Retina (tissue), 1 donor: ENCODE data around the gene SP1.
A peak's percentile ranks its signal among the peaks of the same experiment; 100 is the strongest.

ENCODE experiments used
- DNase-seq: peaks from one replicate; pipeline ENCODE4 v3.0.0-alpha.2; 2016

SP1 gene

DNA sequence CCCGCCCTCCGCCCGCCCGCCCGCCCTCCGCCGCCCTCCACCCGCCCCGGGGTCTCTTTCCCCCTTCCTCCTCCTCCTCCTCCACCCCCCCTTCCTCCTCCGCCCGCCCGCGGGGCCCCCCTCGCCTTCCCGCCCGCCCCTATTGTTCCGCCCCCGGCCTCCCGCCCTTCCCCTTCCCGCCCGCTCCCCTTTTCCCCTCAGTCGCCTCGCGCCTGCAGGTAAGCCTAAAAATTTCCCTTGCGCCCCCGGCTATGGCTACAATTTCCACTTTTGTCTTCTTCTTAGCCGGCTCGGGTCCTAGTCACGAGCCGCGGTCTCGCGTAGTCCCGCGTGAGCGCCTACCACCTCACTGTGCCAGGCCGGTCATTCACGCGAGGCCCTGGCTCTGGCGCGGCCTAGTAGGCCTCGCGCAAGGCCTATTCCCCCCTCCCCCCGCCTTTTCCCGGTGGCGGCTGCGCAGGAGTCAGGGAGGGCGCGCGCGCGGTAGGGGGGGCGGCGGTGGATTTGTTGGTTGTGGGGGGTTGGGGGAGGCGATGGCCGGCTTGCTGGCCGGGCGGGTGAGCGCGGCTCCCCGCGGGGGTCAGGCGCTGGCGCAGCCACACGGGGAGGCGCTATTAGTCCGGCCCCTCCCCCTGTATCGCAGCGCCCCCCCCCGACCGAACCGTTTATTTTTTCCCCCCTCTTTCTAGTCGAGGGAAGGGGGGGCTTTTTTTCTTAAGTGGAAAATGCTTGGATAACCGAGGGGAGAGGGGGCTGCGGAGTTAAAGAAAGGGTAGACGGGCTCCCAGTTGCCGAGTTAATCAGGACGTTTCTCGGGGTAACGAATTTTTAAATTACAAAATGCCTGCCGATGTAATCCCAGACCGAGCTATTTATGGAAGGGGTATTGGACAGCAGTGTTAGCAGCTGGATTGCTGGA is 72.4 kb downstream of the SP1 start:
- DNase-seq: peak; percentile 89

GRCh38 chr12:53453953-53454640 is 74.1 kb downstream of the SP1 start:
- DNase-seq: no peak

DNA sequence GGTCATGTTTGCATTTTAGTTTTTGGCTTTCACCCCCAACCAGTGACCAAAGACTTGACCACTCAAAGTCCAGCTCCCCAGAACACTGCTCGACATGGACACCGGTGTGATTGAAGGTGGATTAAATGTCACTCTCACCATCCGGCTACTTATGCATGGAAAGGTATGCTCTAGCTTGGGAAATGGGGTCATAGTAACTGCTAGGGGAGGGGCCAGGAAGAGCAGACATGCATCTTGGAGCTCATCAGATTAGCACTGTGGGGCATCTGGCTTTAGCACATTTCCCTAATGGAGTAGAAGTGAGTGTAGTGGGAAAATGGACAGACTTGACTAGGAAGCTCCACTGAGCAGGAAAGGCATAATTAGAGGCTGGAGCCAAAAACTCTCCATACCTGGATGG is 74.7 kb downstream of the SP1 start:
- DNase-seq: no peak

GRCh38 chr12:53456654-53457366 is 76.8 kb downstream of the SP1 start:
- no peak for DNase-seq

- DNase-seq: no peak
Measured at GRCh38 chr12:53459097-53459496, 79.1 kb downstream of the SP1 start.

DNA sequence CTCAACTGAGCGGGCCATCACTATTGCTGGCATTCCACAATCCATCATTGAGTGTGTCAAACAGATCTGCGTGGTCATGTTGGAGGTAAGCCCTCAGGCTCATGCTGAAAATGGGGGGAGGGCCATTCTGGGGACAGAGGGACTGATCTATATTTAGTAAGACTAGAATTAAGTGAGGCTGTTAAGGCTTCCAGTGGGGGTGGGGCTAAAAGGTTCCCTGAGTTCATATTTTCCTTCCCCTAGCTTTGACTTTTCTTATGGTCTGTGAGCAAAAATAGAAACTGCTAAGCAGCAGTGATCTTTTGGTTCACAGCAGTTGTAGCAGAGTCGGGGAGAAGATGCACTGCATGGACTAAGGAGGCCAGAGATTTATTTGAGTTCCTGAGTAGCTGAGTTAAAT is 81.1 kb downstream of the SP1 start:
- no peak for DNase-seq

- no peak for DNase-seq
Measured at GRCh38 chr12:53461591-53461990, 81.6 kb downstream of the SP1 start.

DNA sequence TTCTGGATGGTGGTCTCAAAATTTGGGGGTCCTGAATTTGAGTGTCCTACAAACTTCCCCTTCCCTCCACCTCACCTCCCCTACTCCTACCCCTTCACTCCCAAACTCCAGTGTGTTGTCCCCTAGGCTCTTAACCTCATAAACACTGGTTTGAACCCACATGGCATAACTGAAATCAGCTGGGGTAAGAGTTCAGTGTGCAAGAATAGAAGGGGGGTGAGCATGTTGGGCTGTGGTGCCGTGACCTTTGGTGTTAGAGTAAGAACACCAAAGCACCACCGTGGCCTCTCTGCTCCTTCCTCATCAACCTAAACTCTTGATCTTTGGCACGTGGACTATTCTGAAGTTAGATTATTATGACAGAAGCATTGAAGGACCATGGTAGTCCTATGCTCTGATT is 83.0 kb downstream of the SP1 start:
- no peak for DNase-seq

GRCh38 chr12:53463802-53464560 is 84.0 kb downstream of the SP1 start:
- no peak for DNase-seq

DNA sequence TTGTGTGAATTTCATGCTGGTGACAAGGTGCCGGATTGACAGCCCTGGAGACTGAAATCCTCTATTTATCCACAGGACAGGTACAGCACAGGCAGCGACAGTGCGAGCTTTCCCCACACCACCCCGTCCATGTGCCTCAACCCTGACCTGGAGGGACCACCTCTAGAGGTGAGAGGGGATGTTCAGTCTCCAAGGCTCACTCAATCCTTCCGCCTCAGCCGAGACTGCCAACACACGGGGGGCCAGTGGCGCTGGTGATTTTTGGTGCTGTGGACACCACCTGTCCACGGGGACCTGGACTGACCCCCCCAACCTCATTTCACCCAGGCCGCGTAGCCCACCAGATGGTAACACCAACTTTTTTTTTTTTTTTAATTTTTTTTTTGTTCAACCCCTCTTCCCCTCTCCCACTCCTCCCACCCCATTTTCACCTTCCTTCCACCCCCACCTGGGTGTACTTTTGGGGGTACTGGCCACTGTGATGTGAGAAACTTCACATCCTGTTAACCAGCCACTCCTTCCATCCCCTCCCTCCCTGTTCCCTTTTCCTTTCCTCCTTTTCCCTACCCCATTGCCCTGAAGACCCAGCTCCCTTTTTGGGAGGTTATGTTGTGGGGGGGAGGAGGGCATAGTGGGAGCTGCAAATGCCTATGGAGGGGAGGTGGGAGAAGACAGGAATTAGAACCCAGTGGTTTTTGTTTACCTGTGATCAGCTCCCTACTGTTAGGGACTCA is 84.9 kb downstream of the SP1 start:
- no peak for DNase-seq

DNA sequence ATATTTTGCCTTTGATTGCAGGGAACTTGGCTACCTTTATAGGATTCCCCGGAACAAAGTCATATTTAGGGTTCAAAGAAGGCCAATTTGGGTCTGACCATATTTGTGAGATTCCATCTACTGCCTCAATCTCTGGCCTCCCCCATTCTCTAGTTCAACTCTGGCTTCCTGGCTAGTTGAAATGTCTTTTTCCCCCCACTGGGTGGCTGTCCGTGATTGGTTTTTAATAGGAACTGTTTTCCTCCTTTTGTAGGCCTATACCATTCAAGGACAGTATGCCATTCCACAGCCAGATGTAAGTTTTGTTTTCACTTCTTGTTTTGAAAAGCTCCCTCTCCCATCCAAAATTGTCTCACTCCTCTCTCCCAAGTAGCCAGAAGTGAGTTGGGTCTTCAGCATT is 85.7 kb downstream of the SP1 start:
- no peak for DNase-seq
